NCI-H446 (cell line): ENCODE results near the gene CAV3.

Experiments
- DNase-seq, 2 experiments: peaks; one replicate each; lab custom pipeline; 2025; lab: John Stamatoyannopoulos, UW

Gene CAV3

DNA sequence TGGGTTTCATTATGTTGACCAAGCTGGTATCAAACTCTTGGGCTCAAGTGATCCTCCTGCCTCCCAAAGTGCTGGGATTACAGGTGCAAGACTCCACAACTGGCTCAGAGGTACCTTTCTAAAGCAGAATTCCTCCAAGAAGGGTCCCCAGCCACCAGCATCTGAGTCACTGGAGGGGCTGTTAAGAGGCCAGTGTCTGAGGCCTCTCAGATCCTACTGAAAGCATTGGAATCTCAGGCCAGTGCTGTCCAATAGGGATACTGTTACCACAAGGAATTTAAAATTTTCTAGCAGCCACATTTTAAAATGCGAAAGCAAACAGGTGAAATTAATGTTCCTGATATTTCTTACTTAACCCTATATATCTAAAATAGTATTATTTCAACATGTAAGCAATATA is 1.3 kb downstream of the CAV3 start:
- no peak for DNase-seq

DNA sequence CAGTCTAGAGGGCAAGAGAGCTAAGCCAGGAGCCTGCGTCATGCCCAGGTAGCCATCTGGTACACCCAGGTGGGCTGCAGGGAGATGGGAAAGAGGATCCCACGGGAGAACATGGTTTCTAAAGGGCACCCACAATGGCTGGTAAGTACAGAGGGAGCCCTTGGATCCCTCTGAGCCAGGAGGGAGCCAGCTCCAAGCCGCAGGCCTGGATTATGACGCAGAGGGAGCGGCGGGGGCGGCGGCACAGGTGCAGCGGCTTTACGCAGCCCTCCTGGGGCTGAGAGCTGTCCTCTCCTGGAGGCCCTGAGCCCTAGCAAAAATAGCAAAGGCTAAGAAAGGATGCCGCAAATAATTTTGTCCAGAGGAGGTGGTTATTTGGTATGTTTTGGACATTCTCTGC is 2.8 kb downstream of the CAV3 start:
- no peak for DNase-seq

GRCh38 chr3:8737301-8737700 is 3.7 kb downstream of the CAV3 start:
- DNase-seq: no peak

DNA sequence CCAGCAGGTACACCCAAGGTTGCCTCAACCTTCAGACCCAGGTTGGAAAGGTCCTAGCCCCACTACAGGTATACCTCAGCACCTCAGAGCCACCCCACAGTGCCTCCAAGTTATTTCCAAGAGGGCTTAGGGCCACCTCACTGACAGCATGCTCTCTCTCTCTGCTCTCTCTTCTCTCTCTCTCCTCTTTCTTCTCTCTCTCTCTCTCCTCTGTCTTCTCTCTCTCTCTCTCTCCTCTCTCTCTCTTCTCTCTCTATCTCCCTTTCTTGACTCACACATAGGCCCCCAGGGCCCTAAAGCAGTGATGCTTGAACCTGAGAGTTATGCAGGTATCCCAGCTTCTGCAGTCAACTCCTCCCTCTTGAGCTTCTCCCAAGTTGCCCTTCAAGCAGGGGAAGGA is 4.2 kb downstream of the CAV3 start:
- DNase-seq: no peak

DNA sequence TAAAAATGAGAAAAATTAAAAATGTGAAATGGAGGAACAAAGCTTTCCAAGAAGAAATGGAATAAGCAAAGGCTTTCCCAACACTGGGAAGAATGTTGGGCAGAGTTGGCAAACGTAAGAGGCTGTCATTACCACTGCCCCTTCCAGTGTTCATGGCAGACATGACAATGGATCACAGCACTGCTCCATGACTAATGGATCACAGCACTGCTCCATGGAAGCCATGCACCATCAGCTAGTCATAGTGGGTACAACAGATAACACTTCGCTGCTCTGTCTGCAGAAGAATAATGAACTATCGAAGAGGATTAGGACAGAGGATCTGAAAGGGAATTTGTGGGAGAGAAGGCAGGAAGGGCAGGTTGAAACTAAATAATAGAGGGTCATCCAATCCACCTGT is 5.0 kb downstream of the CAV3 start:
- DNase-seq: no peak

DNA sequence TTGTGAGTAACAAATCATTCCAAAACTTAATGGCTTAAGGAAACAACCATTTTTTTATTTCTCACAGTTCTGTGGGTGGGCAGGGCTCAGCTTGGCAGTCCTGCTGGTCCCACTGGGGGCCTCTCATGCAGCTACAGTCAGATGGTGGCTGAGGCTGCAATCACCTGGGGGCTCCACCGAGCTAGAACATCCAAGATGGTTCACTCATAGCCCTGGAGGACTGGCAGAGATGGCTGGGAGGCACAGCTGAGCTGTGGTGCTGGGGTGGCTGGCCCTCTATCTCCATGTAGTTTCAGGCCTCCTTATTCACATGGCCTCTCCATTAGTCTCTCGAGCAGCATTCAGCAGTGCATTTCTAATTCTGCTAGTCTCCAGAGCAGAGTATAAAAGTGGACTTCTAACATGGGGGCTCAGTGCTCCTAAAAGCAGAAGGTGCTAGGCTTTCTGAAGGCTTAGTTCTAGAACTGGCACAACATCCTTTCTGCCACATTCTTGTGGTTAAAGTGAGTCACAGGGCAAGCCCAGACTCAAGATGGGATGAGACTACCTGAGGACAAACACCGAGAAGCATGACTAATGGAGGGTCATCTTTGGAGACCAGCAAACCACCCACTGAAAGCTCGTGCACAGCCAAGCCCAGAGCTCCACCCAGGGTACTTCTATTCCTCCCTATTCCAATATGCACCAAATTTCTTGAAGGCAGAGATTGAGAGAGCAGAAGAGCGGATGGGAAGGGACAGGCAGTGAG is 6.3 kb downstream of the CAV3 start:
- no peak for DNase-seq

DNA sequence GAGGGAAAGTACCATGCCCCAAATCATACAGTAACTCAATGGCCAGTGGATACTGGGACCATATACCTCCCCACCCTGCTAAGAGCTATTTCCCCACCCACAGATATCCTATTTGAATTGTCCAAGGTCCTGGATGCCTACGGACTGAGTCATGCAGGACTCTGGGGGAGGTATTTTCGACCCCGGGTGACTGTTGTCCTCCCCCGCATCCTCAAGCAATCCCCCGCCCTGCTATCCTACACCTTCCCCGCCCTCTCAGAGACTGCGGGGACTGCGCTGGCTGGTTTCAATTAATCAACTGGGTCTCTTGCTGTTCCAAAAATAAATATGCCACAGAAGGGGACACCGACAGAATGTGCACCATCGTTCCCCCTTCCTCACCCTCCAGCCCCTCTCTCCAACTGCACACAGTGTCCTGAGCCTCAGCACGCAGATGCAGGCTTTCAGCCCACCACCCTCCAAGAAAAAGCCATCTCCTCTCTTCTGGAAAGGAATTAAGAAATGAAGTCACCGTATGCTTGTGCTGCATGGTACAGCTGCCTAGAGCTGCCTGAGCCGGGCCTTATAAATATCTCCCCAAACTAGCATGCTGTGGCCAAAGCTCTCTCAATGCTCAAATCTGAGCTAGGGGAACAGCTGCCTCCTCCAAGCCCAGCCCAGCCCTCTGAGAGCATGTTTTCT is 8.1 kb downstream of the CAV3 start:
- DNase-seq: no peak

GRCh38 chr3:8743021-8743601 is 9.5 kb downstream of the CAV3 start:
- no peak for DNase-seq

DNA sequence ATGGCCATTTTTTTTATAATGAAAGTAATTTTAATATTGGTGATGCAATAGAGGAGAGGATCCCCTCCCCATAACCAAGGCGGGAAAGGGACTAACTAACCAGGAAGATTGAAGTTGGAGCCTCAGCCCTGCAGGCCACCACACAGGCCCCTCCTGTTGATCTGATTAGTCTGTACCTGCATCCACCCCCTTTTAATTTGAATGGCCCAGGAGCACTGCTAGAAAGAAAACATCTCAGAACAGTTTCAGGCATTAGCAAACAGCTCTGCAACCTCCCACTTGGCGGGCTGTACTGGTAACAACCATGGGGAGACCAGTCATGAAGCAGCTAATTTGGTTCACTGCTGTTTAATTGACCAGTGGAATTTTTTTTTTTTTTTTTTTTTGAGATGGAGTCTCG is 10.3 kb downstream of the CAV3 start:
- DNase-seq: no peak

DNA sequence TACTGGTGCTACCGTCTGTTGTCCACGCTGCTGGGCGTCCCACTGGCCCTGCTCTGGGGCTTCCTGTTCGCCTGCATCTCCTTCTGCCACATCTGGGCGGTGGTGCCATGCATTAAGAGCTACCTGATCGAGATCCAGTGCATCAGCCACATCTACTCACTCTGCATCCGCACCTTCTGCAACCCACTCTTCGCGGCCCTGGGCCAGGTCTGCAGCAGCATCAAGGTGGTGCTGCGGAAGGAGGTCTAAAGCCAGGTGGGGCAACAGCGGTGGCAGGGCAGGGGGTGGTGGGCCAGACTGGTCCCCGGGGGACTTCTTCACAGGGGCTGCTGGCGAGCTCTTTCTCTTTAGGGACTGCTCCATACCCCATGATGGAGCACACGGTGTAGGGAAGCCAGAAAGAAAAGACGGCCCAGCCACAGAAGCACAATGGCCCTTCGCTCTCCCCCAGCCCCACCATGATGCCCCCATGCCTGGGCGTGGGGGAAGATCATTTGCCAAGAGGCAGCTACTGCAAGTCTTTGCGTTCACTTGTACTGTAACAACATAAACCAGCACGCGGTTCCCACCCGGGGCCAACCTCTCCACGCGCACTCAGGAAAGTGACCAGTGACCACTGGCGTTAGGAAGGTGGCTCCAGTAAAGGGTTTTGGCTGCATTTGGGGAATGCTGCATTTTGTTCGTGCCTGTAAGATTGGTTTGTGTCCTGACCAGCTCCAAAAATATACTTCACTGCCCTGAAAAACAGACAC is 12.2 kb downstream of the CAV3 start:
- no peak for DNase-seq

DNA sequence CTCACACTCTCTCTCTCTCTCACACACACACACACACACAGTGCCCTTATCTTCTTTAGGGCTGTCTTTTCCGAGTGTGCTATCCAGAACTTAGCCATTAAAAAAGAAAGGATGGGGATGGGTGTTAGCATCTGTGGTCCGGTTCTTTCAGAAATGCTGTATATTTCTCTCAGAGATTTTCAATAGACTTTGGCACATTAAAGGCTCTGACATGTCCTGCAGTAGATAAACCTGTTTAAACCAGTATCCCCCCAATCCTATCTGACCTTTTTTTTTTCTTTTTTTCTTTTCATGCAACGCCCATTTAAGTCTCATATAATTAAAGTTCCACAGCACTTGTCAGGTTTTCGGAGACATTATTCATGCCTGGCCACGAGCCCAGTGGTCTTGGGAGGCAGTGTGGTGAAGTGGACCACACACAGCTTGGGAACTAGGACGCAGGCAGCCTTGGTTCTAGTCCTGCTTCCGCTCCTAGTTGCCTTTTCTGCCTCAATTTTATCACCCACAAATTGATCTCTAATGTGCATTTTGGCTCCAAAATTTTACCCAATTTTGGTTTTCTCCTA is 13.3 kb downstream of the CAV3 start:
- DNase-seq: no peak

DNA sequence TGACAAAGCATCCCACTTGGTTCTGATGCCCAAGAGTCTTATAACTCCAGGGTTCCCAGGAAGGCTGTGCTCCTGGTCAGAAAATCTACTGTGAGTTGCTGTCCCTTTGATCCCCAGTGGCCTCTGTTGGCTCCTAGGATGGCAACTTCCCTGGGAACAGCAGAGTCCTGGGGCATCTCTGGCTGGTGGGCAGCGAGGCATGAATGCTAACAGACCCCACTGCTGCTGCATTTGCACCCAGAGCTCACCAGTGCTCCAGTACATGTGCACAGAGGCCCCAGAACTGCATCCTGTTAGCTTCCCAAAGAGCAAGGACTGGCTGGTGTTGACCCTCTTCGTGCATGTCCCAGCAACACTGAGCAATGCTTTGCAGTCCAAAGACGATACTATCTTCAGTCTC is 15.7 kb downstream of the CAV3 start:
- no peak for DNase-seq

GRCh38 chr3:8752832-8753231 is 19.2 kb downstream of the CAV3 start:
- no peak for DNase-seq

DNA sequence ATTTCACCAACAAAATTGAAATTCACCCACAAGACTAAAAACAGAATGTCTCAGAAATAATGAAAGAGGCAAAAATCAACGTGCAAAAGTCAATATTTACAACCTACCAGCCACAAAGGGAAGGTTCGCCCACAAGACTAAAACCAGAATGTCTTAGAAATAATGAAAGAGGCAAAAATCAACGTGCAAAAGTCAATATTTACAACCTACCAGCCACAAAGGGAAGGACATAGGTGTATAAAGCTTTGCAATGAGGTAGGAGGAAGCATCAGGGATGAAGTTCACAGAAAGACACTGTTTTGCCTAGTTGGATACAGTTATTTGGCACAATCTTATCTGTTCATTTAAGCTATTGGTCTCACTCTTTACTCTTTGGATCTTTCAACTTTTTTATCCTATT is 21.5 kb downstream of the CAV3 start:
- no peak for DNase-seq

DNA sequence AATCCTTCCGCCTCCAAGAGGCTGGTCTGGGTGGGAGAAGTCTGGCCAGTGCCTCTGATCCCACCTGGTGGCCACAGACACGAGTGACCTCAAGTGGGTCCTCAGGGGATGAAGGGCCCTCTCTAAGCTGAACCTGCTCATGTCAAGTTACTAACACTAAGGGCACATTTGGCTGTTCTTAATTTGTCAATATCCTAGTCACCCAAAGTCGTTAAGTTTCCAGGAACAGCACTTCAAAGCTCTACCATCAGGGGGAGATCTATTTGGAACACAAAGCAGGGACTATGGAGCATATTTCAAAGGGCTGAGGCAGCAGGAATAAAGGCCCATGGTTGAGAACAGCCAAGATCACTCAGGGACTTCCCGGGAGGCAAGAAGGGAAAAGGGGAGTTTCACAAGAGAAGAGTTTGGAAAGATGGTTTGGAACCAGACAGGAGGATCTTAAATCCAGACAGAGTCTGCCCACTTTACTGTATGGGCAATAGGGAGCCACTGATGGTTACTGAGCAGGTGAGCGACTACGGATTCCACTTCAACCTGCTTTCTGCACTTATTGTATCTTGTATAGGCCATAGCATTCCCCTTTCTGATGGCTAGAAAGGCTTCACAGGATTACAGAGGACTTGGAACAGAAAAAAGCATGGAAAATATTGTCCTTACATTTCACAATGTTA is 22.1 kb downstream of the CAV3 start:
- no peak for DNase-seq

GRCh38 chr3:8756671-8757070 is 23.1 kb downstream of the CAV3 start:
- no peak for DNase-seq

GRCh38 chr3:8757551-8758518 is 24.2 kb downstream of the CAV3 start:
- DNase-seq: no peak

DNA sequence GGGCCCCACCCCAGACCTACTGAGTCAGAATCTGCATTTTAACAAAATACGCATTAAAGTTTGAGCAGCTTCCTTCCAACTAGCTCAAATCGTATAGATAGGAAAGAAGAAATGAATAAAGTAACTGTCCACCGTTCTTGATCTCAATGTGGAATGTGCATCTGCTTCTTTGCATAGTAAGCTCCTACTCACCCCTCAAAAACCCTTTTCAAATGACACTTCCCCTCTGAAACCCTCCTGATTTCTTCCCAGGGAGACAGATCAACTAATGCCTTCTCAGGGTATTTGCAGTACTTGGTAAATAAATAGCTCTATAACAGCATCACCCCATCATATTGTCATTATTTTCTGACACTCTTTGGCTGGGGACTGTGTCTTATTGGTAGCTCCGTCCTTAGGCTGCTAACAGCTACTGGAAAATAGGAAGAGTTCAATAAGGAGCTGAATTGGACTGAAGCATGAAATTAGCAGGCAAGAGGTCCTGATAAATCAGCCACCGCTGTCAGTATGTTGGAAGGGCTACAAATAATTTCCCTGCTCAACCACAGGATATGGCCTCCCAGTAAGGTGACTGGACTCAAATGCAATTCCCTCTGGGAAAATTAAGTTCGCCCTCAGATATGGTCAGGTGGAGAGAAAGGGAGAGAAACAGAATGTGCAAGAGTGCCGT is 25.6 kb downstream of the CAV3 start:
- no peak for DNase-seq

DNA sequence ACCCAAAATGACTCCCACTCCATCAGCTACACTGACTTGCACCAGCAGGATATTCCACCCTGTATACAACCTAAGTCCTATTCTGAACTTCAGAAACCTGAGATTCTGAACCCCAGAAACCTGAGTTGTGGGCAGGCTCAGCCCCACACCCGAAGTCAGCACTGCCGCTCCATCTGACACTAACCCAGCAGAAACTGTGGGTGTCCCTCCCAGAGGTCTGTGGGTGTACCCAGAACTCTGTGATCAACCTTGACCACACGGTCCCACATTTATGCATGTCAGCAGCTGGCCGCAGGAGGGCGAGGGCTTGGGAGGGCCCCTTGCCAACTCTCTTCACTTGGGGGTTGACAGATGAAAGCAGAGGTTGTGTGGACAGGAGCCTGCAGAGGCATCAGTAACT is 26.5 kb downstream of the CAV3 start:
- no peak for DNase-seq

GRCh38 chr3:8760506-8760905 is 26.9 kb downstream of the CAV3 start:
- no peak for DNase-seq
